ENCODE results near the gene WDR82. TPM values are rescaled to one million over a fixed set of nuclear protein-coding genes. Genes with fewer than 3 reads are reported as not detected.
A peak's percentile ranks its signal among the peaks of the same experiment; 100 is the strongest.

Gene WDR82
- total RNA-seq, 1 donor = 58.3 TPM

GRCh38 chr3:52294320-52295150 lies 16.1 kb upstream of the WDR82 start:
- no peak for TF ChIP-seq CTCF (IDR thresholded peaks at IDR 0.05; ENCODE audit: extremely low read depth, low read depth, low read length)
- Histone ChIP-seq H3K9me3 (ENCODE audit: low read depth, low read length) (no peaks in the 10 kb centered on the region), H3K27ac (ENCODE audit: low read depth, low read length) (no peak overlapping the region), H3K4me1 (ENCODE audit: insufficient read depth, low read length) (no peaks in the 10 kb centered on the region), H3K4me3 (ENCODE audit: insufficient read depth, low read length) (no peak overlapping the region), H3K36me3 (ENCODE audit: insufficient read depth, low read length) (peaks cover 10% of the 10 kb centered on the region), H3K79me2 (ENCODE audit: insufficient read depth, low read length) (peaks cover 16% of the 10 kb centered on the region), H3K4me2 (ENCODE audit: insufficient read depth, low read length) (no peak overlapping the region), H3K27me3 (ENCODE audit: insufficient read depth, low read length) (no peaks in the 10 kb centered on the region), H4K20me1 (ENCODE audit: insufficient read depth, low read length) (peaks cover 2% of the 10 kb centered on the region), H2AFZ (ENCODE audit: low read length) (no peak overlapping the region)
- peak; percentile 67 for DNase-seq (ENCODE audit: insufficient read length, low spot score, missing footprints)

GRCh38 chr3:52293491-52294319 lies 15.3 kb upstream of the WDR82 start:
- TF ChIP-seq CTCF (IDR thresholded peaks at IDR 0.05; ENCODE audit: extremely low read depth, low read depth, low read length) = no peak
- H3K4me2 ChIP-seq (ENCODE audit: insufficient read depth, low read length) = no peak overlapping the region
- no peaks in the 10 kb centered on the region for H3K27me3 ChIP-seq (ENCODE audit: insufficient read depth, low read length)
- peaks cover 2% of the 10 kb centered on the region for H4K20me1 ChIP-seq (ENCODE audit: insufficient read depth, low read length)
- H3K9me3 ChIP-seq (ENCODE audit: low read depth, low read length) = no peaks in the 10 kb centered on the region
- H3K36me3 ChIP-seq (ENCODE audit: insufficient read depth, low read length) = peaks cover 10% of the 10 kb centered on the region
- peak; percentile 45 for DNase-seq (ENCODE audit: insufficient read length, low spot score, missing footprints)
- no peak overlapping the region for H2AFZ ChIP-seq (ENCODE audit: low read length)
- H3K4me1 ChIP-seq (ENCODE audit: insufficient read depth, low read length) = peaks cover 2% of the 10 kb centered on the region
- H3K4me3 ChIP-seq (ENCODE audit: insufficient read depth, low read length) = no peak overlapping the region
- peaks cover 24% of the 10 kb centered on the region for H3K79me2 ChIP-seq (ENCODE audit: insufficient read depth, low read length)
- H3K27ac ChIP-seq (ENCODE audit: low read depth, low read length) = no peak overlapping the region

GRCh38 chr3:52292247-52293065 lies 14.0 kb upstream of the WDR82 start:
- peak; percentile 42 for DNase-seq (ENCODE audit: insufficient read length, low spot score, missing footprints)
- peaks cover 7% of the 10 kb centered on the region for H3K4me1 ChIP-seq (ENCODE audit: insufficient read depth, low read length)
- H3K36me3 ChIP-seq (ENCODE audit: insufficient read depth, low read length) = peaks cover 10% of the 10 kb centered on the region
- H3K27ac ChIP-seq (ENCODE audit: low read depth, low read length) = no peak overlapping the region
- H3K27me3 ChIP-seq (ENCODE audit: insufficient read depth, low read length) = no peaks in the 10 kb centered on the region
- no peak for TF ChIP-seq CTCF (IDR thresholded peaks at IDR 0.05; ENCODE audit: extremely low read depth, low read depth, low read length)
- peaks cover 2% of the 10 kb centered on the region for H4K20me1 ChIP-seq (ENCODE audit: insufficient read depth, low read length)
- H3K4me3 ChIP-seq (ENCODE audit: insufficient read depth, low read length) = no peak overlapping the region
- H3K4me2 ChIP-seq (ENCODE audit: insufficient read depth, low read length) = no peak overlapping the region
- H2AFZ ChIP-seq (ENCODE audit: low read length) = no peak overlapping the region
- H3K79me2 ChIP-seq (ENCODE audit: insufficient read depth, low read length) = peaks cover 30% of the 10 kb centered on the region
- H3K9me3 ChIP-seq (ENCODE audit: low read depth, low read length) = no peaks in the 10 kb centered on the region
